GM12872 (cell line): ENCODE data around the gene TRAF7.

ENCODE experiments used
- TF ChIP-seq, protein P1 (sequence below): IDR thresholded peaks from 3 replicates; pipeline ENCODE4 v1.5.1; 2011; ENCODE audit warnings: low read depth, mild to moderate bottlenecking, low read length, moderate library complexity; ENCODE audit not compliant: insufficient read depth

TRAF7 gene

GRCh38 chr16:2171601-2172178 is 16.1 kb downstream of the TRAF7 start:
- TF ChIP-seq, protein P1, sequence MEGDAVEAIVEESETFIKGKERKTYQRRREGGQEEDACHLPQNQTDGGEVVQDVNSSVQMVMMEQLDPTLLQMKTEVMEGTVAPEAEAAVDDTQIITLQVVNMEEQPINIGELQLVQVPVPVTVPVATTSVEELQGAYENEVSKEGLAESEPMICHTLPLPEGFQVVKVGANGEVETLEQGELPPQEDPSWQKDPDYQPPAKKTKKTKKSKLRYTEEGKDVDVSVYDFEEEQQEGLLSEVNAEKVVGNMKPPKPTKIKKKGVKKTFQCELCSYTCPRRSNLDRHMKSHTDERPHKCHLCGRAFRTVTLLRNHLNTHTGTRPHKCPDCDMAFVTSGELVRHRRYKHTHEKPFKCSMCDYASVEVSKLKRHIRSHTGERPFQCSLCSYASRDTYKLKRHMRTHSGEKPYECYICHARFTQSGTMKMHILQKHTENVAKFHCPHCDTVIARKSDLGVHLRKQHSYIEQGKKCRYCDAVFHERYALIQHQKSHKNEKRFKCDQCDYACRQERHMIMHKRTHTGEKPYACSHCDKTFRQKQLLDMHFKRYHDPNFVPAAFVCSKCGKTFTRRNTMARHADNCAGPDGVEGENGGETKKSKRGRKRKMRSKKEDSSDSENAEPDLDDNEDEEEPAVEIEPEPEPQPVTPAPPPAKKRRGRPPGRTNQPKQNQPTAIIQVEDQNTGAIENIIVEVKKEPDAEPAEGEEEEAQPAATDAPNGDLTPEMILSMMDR, result no peak

DNA sequence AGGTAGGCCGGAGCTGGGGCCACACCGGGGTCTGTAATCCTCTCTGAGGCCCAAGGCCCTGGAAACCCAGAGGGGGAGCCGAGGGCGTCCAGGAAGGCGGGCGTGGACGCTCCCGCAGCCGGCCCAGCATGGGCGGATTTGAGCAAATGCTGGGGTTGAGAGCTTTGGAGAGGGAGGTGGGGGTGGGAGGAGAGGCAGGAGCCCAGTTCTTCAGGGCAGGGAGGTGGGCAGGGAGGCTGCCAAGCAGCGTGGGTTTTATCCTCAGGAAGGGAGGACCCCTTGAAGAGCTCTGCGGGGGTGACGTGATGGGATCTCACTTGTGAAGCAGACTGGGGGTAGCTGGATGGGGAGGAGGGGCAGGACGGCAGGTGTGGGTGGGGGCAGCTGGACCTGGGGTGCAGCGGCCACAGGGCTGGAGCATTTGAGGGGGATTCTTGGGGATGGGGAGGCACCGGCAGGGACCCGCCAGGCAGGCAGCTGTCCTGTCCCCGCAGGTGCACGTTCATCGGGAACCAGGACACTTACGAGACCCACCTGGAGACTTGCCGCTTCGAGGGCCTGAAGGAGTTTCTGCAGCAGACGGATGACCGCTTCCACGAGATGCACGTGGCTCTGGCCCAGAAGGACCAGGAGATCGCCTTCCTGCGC is 17.2 kb downstream of the TRAF7 start:
- TF ChIP-seq, protein P1, result no peak

- TF ChIP-seq, protein P1, result no peak
Measured at GRCh38 chr16:2173366-2173765, 17.8 kb downstream of the TRAF7 start.

DNA sequence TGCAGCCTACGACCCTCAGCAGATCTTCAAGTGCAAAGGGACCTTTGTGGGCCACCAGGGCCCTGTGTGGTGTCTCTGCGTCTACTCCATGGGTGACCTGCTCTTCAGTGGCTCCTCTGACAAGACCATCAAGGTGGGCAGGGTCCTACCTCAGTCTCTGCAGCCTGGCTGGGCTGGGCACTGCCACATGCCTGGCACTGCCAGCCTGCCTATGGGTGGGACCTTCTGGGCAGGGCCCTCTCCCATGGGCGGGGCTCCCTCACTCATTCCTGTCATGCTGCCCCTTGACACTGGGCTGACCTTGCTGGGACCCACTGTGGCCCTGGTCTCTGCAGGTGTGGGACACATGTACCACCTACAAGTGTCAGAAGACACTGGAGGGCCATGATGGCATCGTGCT is 18.3 kb downstream of the TRAF7 start:
- TF ChIP-seq, protein P1, result no peak

GRCh38 chr16:2174396-2175131 is 19.0 kb downstream of the TRAF7 start:
- TF ChIP-seq, protein P1, result no peak

- TF ChIP-seq, protein P1, result no peak
Measured at GRCh38 chr16:2175454-2175853, 19.9 kb downstream of the TRAF7 start.

- TF ChIP-seq, protein P1, result no peak
Measured at GRCh38 chr16:2176047-2176446, 20.5 kb downstream of the TRAF7 start.
